HG03060 (cell line): Measurements from ENCODE around the gene PPEF1.
"Not testable (repeated sequence)": the region's sequence is repeated elsewhere in the genome, so short reads cannot be mapped to it uniquely, and the experiment has no call there.

Experiments
- ATAC-seq: cut with Tn5 transposase; IDR thresholded peaks from one replicate; pipeline ENCODE4 v1.9.1; 2021; ENCODE audit warnings: low read depth, moderate number of reproducible peaks; ENCODE audit not compliant: unreplicated experiment

Gene PPEF1

GRCh38 chrX:18701621-18702361 is 5.7 kb upstream of the PPEF1 start:
- no peak for ATAC-seq

GRCh38 chrX:18702362-18703195 is 4.9 kb upstream of the PPEF1 start:
- no peak for ATAC-seq

GRCh38 chrX:18709833-18710232 is 2.4 kb downstream of the PPEF1 start:
- ATAC-seq: no peak

GRCh38 chrX:18714910-18715309 is 7.5 kb downstream of the PPEF1 start:
- no peak for ATAC-seq

- ATAC-seq: no peak
These were observed 12.4 kb downstream of the PPEF1 start for GRCh38 chrX:18719852-18720251.

- ATAC-seq: no peak
These were observed 14.4 kb downstream of the PPEF1 start for GRCh38 chrX:18721683-18722499.

GRCh38 chrX:18722500-18723071 is 15.1 kb downstream of the PPEF1 start:
- ATAC-seq: no peak

- ATAC-seq: no peak
These were observed 18.0 kb downstream of the PPEF1 start for GRCh38 chrX:18725310-18725943.

- ATAC-seq: no peak
These were observed 25.8 kb downstream of the PPEF1 start for GRCh38 chrX:18733287-18733686.

GRCh38 chrX:18739609-18740008 is 32.2 kb downstream of the PPEF1 start:
- ATAC-seq: not testable (repeated sequence)

GRCh38 chrX:18748499-18748898 is 41.1 kb downstream of the PPEF1 start:
- no peak for ATAC-seq

- no peak for ATAC-seq
These were observed 46.2 kb downstream of the PPEF1 start for GRCh38 chrX:18753631-18754030.

GRCh38 chrX:18755651-18756050 is 48.2 kb downstream of the PPEF1 start:
- ATAC-seq: no peak

- ATAC-seq: no peak
These were observed 50.8 kb downstream of the PPEF1 start for GRCh38 chrX:18757956-18758932.

- no peak for ATAC-seq
These were observed 54.3 kb downstream of the PPEF1 start for GRCh38 chrX:18761750-18762149.

GRCh38 chrX:18763106-18763505 is 55.7 kb downstream of the PPEF1 start:
- not testable (repeated sequence) for ATAC-seq

- no peak for ATAC-seq
These were observed 61.9 kb downstream of the PPEF1 start for GRCh38 chrX:18769364-18769763.

GRCh38 chrX:18769812-18770573 is 62.5 kb downstream of the PPEF1 start:
- no peak for ATAC-seq
